Fibroblast of gingiva (primary cell): Measurements from ENCODE around the gene ABCE1.
"Not testable (repeated sequence)": the region's sequence is repeated elsewhere in the genome, so short reads cannot be mapped to it uniquely, and the experiment has no call there.

Experiments used
- DNase-seq: peaks from one replicate; pipeline ENCODE4 v3.0.0-alpha.2; 2011; ENCODE audit warnings: low read depth

ABCE1 gene

GRCh38 chr4:145103496-145103895, 5.4 kb downstream of the ABCE1 start:
- DNase-seq, result no peak

- DNase-seq, result no peak
These were observed 9.0 kb downstream of the ABCE1 start for GRCh38 chr4:145107126-145107525.

GRCh38 chr4:145108128-145108527, 10.0 kb downstream of the ABCE1 start:
- no peak for DNase-seq

- no peak for DNase-seq
These were observed 27.3 kb downstream of the ABCE1 start for GRCh38 chr4:145125396-145125795.

- no peak for DNase-seq
These were observed 32.0 kb downstream of the ABCE1 start for GRCh38 chr4:145130130-145130529.

GRCh38 chr4:145130788-145131399, 32.8 kb downstream of the ABCE1 start:
- DNase-seq, result peak; percentile 94

- no peak for DNase-seq
These were observed 33.7 kb downstream of the ABCE1 start for GRCh38 chr4:145131848-145132247.

- DNase-seq, result no peak
These were observed 34.5 kb downstream of the ABCE1 start for GRCh38 chr4:145132511-145133098.

GRCh38 chr4:145136219-145136618, 38.1 kb downstream of the ABCE1 start:
- DNase-seq, result not testable (repeated sequence)

GRCh38 chr4:145148980-145149379, 50.9 kb downstream of the ABCE1 start:
- no peak for DNase-seq

- DNase-seq, result no peak
These were observed 55.2 kb downstream of the ABCE1 start for GRCh38 chr4:145153181-145153903.

GRCh38 chr4:145153904-145154298, 55.8 kb downstream of the ABCE1 start:
- DNase-seq, result no peak

GRCh38 chr4:145154573-145154972, 56.5 kb downstream of the ABCE1 start:
- no peak for DNase-seq

GRCh38 chr4:145155268-145155870, 57.3 kb downstream of the ABCE1 start:
- DNase-seq, result no peak

- no peak for DNase-seq
These were observed 58.9 kb downstream of the ABCE1 start for GRCh38 chr4:145156986-145157385.

- no peak for DNase-seq
These were observed 63.4 kb downstream of the ABCE1 start for GRCh38 chr4:145161549-145161948.

- DNase-seq, result no peak
These were observed 69.8 kb downstream of the ABCE1 start for GRCh38 chr4:145167887-145168286.

GRCh38 chr4:145168581-145169187, 70.6 kb downstream of the ABCE1 start:
- DNase-seq, result no peak

- DNase-seq, result no peak
These were observed 72.1 kb downstream of the ABCE1 start for GRCh38 chr4:145170223-145170622.

GRCh38 chr4:145171911-145172310, 73.8 kb downstream of the ABCE1 start:
- no peak for DNase-seq

GRCh38 chr4:145176641-145177432, 78.7 kb downstream of the ABCE1 start:
- DNase-seq, result no peak

- DNase-seq, result peak; percentile 14
These were observed 79.4 kb downstream of the ABCE1 start for GRCh38 chr4:145177511-145177905.
